GM19351 (cell line): ENCODE results near the gene KCNA10.

Experiments
- ATAC-seq: cut with Tn5 transposase; IDR thresholded peaks from one replicate; pipeline ENCODE4 v1.9.1; 2021; ENCODE audit warnings: mild to moderate bottlenecking, moderate library complexity; ENCODE audit not compliant: unreplicated experiment

Gene KCNA10

DNA sequence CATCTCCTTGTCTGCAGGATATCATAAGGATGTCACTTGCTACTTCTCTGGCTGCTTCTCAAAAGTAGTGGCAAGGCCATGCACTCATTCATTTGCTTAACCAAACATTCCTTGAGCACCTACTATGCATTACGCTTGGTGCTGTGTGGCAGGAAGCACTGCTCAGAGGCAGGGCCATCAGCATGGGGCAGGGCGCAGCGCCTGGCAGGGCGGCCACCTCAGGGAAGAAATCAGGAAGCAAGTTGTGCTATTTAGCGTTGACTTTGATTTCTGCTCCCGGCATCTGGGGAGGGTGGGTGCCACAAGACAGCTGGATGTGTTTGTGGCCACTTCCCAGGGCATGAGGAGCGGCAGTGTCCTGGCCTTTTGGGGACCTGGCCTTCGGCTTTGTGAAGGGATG is 40.1 kb downstream of the KCNA10 start:
- no peak for ATAC-seq

DNA sequence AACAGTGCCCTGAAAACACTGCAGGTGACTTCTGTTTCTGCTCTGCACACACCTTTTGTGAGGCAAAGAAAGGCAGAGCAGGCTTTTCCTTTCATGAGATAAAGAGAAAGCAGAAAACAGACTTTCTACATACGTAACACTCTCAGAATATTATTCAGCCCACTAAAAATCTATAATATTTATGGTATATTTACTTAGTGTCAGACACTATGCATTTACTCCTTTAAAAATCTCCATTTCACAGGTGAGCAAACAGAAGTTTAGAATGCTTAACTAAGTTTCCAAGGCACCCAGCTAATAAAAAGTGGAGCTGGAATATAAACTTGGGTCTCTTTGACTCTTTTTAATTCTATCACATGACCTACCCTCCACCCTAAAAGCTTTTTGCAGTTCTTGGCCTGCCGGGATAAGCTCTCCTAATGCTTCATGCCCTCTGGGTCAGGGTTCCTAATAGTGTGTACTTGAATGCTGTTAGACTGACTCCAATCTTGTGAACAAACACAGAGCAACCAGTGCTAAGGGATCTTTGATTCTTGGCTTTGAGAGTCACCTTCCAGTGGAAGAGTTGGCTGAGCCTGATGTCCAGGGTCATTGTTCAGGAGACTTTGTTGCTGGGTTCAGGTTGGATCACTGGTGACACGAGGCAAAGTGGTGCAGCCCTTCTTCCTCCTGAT is 40.9 kb downstream of the KCNA10 start:
- no peak for ATAC-seq

DNA sequence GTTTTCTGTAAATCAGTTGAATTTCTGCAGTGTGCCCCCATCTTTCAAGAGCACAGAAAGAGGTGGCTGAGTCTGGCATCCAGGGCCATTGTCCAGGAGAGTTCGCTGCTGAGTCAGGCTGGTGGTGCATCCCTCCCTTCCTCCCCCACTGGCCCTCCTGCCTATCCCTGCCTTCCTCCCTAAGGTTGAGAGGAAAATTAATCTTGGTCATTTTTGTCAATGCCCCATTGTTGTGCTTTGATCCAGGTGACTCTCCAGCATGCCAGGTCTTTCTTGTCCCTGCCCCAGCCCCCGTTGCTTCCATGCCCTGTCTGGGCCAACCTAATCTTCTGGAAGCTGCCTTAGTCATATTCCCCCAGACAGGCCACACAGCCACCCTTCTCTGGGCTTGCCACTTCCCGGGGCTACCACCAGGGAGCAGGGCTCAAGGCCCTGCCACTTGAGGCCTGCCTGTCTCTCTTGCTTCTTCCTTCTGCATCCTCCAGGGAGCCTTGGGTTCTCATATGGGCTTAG is 41.5 kb downstream of the KCNA10 start:
- no peak for ATAC-seq

- no peak for ATAC-seq
These were observed 41.9 kb downstream of the KCNA10 start for GRCh38 chr1:110477041-110477440.

DNA sequence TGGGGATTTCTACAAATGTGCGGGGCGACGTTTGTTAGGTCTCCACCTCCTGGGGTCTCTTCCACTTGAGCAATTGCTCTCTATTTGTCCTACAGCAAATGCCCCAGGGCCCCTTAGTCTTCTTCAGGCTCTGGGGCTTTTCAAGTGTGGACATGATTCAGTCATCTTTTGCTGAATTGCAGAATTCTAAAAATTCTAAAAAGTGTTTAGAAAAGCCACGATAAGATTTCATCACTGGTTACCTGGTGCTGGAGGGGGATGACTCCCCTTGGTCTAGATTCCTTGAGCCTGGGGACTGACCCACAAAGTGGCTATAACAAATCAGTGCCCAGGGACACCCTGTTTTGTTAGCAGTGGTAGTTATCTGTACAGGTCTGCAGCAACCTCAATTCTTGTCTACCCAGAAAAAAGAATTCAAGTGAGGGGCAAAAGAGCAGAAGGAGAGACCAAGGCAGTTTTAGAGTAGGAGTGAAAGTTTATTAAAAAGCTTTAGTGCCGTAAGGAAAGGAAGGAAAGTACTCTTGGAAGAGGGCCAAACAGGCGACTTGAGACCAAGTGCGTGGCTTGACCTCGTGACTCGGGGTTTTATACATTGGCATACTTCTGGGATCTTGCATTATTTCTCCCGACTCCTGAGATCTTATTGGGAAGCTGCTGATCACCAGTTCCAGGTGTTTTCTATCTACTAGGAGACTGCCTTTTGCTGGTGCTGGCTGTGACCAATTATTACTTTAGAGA is 42.8 kb downstream of the KCNA10 start:
- no peak for ATAC-seq

- no peak for ATAC-seq
These were observed 43.5 kb downstream of the KCNA10 start for GRCh38 chr1:110475362-110476027.

- ATAC-seq, result no peak
These were observed 44.5 kb downstream of the KCNA10 start for GRCh38 chr1:110474444-110474843.

DNA sequence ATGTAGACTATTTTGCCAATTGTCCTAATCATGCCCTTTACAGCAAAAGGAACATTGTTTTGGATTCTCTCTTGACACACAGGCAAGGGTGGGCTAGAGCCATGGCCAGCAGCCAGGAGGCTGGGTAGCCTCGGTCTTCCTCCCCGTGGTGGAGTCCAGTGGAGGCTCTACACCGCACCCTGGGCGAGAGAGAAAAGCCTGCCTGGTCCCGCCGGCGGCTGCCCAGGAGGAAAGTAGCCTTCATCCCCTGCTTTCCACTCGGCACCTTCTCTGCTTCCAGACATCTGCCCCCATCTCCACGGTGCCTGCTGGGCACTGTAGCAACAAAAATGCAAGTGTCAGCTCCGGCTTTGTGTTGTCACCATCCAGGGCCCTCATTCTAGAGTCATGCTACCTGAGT is 46.4 kb downstream of the KCNA10 start:
- ATAC-seq, result no peak

DNA sequence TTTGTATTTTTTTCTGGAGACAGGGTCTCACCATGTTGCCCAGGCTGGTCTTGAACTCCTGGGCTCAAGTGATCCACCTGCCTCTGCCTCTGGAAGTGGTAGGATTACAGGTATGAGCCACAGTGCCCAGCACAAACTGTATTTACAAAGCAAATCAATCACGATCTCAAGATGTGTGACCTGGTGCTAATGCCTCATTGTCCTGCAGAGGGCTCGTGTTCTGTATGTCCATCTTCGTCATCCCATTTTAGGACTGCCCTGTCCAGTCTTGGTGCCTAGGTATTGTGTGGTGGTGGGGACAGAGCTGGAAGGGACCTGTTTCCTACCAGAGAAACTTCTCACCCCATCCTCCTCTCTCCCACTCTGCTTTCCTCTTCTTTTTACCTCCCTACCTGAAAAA is 47.8 kb downstream of the KCNA10 start:
- ATAC-seq, result no peak
